GM21529 (cell line): ENCODE measurements around the gene SLCO1A2.

Experiments
- ATAC-seq: cut with Tn5 transposase; IDR thresholded peaks from one replicate; pipeline ENCODE4 v1.9.1; 2021; ENCODE audit not compliant: unreplicated experiment

The SLCO1A2 gene

DNA sequence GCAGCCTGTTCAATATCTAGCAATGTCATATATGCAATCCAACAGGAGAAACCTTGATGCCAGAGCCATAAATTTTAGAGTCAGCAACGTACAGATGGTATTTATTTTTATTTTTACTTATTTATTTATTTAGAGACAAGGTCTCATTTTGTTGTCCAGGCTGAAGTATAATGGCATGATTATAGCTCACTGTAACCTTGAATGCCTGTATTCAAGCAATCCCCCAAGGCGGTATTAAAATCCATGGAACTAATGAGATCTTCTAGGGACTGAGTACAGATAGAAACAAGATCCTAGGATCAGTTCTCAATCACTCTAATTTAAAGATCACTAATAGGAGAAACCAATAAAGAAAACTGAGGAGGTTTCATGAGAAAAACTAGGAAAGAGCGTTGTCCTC is 114.5 kb downstream of the SLCO1A2 start:
- no peak for ATAC-seq

DNA sequence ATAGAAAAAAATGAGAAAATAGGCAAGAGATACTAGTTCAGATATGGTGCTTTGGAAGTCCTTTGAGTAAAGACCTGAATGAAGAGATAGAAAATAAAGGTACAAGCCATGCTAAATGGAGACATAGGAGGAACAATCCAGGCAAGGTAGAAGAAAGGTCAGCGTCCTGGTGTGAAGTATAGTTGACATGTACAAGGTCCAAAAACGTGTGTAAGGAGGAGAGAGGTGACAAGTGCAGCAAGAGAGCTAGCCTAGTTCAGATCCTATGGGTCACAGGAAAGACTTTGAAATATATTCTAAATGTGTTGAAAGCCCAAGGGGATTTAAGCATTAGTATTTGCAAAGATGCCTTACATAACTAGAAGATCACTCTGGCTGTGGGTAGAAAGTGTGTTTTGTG is 115.5 kb downstream of the SLCO1A2 start:
- no peak for ATAC-seq
